K562 treated with DMSO at 1 percent for 12 hours (cell line): ENCODE results near the gene PSMC1. TPM values are rescaled to one million over a fixed set of nuclear protein-coding genes. Genes with fewer than 3 reads are reported as not detected.

Experiments used
- total RNA-seq: library from RNA; unstranded; fragments of 300-600 nt; gene quantifications from 2 replicates; pipeline ENCODE4 v1.2.3, GENCODE V29; 2022; ENCODE audit not compliant: insufficient read depth

Gene PSMC1
- total RNA-seq: 119 and 143 TPM in 2 replicates

GRCh38 chr14:90256354-90257131 is at the start of gene PSMC1:
Gene PSMC1 (plus strand): TSS chr14:90256553. CDS start chr14:90256598, 45 bp downstream.

Other genes starting within 250 kb of the PSMC1 start
- not detected in 2 replicates for gene KCNK13, start 194.6 kb upstream of the PSMC1 start, total RNA-seq
- gene NRDE2, start 75.4 kb downstream of the PSMC1 start, total RNA-seq: 3.3 and 4.9 TPM in 2 replicates
- gene CALM1, start 140.5 kb downstream of the PSMC1 start, total RNA-seq: 146 and 206 TPM in 2 replicates